NCI-H748 (cell line): ENCODE results near the gene TTBK1.

ENCODE experiments used
- DNase-seq: peaks from one replicate; lab custom pipeline; 2025; ENCODE audit not compliant: unreplicated experiment; lab: John Stamatoyannopoulos, UW

The TTBK1 gene

GRCh38 chr6:43285832-43286231 is 42.6 kb downstream of the TTBK1 start:
- no peak for DNase-seq

DNA sequence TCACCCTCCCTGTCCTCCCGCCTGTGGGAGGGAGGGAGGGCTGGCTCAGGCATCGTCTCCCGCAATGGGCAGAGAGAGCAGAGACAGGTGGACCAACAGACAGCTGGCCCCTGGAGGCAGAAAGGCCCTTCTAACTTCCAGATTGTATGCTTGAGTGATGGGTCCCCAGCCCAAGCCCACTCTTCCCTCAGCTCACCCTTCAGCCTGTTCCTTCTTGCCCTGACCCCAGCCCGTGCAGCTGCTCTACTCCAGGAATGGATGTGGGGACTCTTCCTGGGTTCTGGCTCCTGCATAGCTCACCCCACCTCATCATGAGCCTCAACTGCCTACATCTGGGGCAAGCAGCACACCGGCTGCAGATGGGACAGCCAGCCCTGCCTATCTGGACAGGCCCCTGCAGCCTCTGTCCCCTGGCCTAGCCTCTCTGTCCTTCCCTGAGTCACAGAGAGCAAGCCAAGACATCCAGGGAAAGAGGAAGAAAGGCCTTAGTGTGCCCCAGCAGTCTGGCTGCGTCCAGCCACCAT is 43.2 kb downstream of the TTBK1 start:
- no peak for DNase-seq

- DNase-seq = no peak
These were observed 43.9 kb downstream of the TTBK1 start for GRCh38 chr6:43286980-43287716.

DNA sequence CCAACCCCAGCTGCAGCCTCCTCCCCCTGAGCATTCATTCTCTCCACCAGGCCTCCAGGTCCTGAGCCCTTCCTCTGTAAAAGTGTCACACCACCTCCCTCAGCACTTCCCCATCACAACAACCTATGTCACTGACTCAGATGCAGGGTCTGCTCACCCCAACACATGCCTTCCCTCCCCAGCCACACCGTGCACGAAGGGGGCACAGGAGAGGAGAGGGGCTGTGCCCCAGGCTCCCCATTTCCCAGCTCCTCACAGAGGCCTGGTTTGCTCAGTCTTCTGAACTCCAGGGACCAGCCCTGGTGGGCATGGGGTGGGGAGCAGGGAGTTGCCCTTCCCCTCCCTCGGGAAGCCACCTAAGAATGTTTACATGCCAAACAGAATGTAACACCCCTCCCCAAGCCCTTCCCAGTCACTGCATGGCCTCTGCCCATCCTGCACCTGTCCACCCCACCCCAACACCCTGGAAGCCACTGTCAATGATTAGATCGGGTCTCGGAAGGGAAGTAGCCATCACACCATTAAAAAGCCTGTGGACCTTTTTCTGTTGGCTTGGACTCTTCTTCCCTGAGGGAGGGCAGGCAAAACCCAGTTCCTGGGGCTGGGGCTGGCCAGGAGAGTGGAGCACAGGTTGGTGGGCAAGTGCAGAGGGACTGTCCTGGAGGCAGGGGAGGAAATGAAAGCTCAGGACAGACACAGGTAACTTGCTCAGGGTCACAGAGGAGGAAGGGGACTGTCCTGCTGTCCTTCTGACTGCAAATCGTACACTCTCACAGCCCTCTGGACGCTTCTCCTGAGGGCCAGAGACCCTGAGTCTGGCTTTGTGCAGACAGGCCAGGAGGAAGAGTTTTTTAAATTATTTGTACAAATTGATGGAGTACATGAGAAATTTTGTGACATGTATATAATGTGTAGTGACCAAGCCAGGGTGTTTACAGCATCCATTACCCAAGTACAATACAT is 44.7 kb downstream of the TTBK1 start:
- DNase-seq = no peak

GRCh38 chr6:43290339-43290904 is 47.1 kb downstream of the TTBK1 start:
- DNase-seq = no peak

DNA sequence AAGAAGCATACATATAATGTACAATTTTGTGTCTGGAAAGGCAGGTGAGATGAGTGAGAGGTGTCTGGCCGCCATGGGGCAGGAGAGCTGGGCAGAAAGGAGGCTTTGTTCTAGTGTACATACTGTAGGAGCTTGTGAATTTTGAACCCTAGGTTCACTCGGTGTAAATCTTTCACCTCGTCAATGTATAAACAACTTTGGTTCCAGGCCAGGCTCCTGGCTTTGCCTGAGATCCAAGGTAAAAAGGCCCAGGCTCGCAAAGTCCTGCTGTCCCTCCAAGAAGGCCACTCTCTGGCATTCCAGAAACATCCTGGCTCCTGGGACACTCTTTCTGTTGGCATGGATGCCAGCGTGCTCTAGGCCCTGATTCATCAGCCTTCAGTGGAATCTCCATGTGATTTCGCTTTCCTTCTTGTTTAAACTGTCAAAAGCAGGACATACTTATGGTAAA is 47.6 kb downstream of the TTBK1 start:
- DNase-seq = no peak

DNA sequence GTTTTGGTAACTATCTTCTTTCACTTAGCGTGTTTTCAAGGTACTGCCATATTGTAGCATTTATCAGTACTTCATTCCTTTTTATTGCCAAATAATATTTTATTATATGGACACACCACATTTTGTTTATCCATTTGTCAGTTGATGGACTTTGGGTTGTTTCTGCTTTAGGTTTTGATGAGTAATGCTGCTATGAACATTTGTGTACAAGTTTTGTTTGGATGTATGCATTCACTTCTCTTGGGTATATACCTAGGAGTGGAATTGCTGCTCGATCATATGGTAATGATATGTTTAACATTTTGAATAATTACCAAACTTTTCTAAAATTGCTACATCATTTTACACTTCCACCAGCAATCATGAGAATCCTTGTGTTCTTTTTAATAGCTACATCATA is 48.4 kb downstream of the TTBK1 start:
- DNase-seq = no peak

- DNase-seq = no peak
These were observed 49.1 kb downstream of the TTBK1 start for GRCh38 chr6:43292341-43292740.

DNA sequence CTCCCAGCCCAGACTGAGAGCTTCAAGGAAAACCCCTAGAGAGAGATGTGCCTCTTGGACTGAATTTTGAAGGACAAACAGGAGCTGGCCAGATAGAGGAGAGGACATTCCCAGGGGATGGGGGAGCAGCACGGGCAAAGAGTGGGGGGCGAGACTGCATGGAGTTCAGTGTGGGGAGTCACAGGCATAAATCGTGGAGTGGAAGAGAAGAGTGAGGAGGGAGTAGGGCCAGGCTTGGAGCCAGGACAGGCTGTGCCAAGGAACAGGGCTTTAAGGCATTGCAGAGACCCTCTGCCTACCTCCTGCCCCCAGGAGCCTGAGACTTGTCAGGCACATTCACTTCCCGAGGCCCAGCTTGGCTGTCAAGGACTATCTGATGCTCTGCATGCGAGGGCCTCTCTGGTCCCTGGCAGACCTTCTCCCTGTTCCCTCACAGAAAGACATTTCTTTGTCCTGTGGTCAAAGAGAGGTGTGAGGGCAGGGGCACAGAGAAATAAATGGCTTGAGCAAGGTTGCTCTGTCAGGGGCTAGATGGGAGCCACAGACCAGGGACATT is 49.6 kb downstream of the TTBK1 start:
- DNase-seq = no peak

GRCh38 chr6:43293698-43294097 is 50.4 kb downstream of the TTBK1 start:
- DNase-seq = no peak

DNA sequence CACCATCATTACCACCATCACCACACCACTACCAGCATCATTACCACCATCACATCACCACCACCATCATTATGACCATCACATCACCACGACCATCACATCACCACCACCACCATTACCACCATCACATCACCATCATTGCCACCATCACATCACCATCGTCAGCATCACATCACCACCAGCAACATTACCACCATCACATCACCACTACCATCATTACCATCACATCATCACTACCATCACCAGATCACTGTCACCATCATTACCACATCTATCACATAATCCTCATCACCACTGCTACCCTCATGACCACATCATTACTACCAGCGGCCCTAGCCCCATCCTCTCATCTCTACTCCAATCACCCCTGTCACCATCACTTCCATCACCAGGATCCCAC is 51.3 kb downstream of the TTBK1 start:
- no peak for DNase-seq

- DNase-seq = no peak
These were observed 52.2 kb downstream of the TTBK1 start for GRCh38 chr6:43295456-43295855.

- DNase-seq = no peak
These were observed 53.7 kb downstream of the TTBK1 start for GRCh38 chr6:43296780-43297497.

GRCh38 chr6:43297644-43298564 is 54.6 kb downstream of the TTBK1 start, which contains the start of gene SLC22A7:
SLC22A7 (plus strand) TSS chr6:43298260; CDS start chr6:43298359, 99 bp downstream.
- no peak for DNase-seq

- no peak for DNase-seq
These were observed 55.5 kb downstream of the TTBK1 start for GRCh38 chr6:43298565-43299337.

DNA sequence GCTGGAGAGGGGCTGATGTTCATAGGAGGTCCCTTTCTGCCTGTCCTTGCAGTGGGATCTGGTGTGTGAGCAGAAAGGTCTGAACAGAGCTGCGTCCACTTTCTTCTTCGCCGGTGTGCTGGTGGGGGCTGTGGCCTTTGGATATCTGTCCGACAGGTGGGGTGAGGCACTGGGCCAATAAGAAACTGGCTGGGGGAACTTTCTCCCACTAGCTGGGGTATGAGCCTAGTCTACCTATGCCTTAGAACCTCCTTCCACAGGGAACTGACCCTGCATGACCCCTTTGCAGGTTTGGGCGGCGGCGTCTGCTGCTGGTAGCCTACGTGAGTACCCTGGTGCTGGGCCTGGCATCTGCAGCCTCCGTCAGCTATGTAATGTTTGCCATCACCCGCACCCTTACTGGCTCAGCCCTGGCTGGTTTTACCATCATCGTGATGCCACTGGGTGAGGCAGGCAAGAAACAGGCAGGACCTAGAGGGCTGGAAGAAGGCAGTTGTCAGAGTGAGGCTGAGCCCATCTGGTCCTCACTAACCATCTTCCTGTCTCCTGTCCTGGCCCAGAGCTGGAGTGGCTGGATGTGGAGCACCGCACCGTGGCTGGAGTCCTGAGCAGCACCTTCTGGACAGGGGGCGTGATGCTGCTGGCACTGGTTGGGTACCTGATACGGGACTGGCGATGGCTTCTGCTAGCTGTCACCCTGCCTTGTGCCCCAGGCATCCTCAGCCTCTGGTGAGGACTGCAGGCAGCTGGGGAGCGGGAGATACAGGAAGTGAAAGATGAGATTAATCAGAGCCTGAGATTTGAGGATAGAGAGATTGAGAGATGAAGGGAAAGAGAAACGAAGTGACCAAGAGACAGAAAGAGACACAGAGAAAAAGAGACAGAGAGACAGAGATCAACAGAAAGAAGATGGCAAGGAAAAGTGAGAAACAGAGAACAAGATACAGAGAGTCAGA is 56.3 kb downstream of the TTBK1 start:
- no peak for DNase-seq

- no peak for DNase-seq
These were observed 58.0 kb downstream of the TTBK1 start for GRCh38 chr6:43301081-43301870.
